Heart left ventricle (tissue), 13 donors: ENCODE measurements around the gene NETO1.

Experiments
- POLR2A ChIP-seq, 2 donors: fragments of 450-650 bp; IDR thresholded peaks; one replicate each; pipeline ENCODE4 v1.6.1; 2017; ENCODE audit warnings: antibody characterized with exemption in 2 of 2, mild to moderate bottlenecking in 2 of 2, moderate library complexity in 2 of 2
- TF ChIP-seq, protein P1 (sequence below), 12 donors: fragments of 200-600 bp; sonication (generic) in 4 of 12; IDR thresholded peaks; one replicate each; pipeline versions ENCODE4 v1.5.0 to v1.8.0; 2018 to 2022; ENCODE audit warnings: antibody characterized with exemption in 12 of 12, mild to moderate bottlenecking in 5 of 12
- donor health status: ischemic (EF 13 %, LVEDD 7.1; RV severe dilation, severe dysfunction).
- donor health status: DM: no; HTN: yes; CAD: no.
- donor health status: DM: no; HTN: no; CAD: no.
- donor health status: ischemic (EF 25% LVEDD 6.9; RV normal size, moderate dysfunction).
- donor health status: ischemic (EF 25% LVEDD 5.7; RV mildly dilated, moderate dysfunction).
- donor health status: ischemic (EF 35%, LVEDD 5.7; RV mildly dilated, moderate dysfunction).
- donor health status: nonischemic (EF 11% LVEDD 7.7; RV severe dilation, severe dysfunction).
- donor health status: DM: yes; HTN: yes; CAD: no.
- donor health status: PGD.
- donor health status: ischemic (EF 29% LVEDD 5.4; RV normal size, mild dysfunction).
- donor health status: nonischemic (EF 23%, LVEDD 6.1; RV moderate dilation, normal function).

- TF ChIP-seq, protein P1, sequence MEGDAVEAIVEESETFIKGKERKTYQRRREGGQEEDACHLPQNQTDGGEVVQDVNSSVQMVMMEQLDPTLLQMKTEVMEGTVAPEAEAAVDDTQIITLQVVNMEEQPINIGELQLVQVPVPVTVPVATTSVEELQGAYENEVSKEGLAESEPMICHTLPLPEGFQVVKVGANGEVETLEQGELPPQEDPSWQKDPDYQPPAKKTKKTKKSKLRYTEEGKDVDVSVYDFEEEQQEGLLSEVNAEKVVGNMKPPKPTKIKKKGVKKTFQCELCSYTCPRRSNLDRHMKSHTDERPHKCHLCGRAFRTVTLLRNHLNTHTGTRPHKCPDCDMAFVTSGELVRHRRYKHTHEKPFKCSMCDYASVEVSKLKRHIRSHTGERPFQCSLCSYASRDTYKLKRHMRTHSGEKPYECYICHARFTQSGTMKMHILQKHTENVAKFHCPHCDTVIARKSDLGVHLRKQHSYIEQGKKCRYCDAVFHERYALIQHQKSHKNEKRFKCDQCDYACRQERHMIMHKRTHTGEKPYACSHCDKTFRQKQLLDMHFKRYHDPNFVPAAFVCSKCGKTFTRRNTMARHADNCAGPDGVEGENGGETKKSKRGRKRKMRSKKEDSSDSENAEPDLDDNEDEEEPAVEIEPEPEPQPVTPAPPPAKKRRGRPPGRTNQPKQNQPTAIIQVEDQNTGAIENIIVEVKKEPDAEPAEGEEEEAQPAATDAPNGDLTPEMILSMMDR (IDR thresholded peaks at IDR 0.05), result no peak
- no peak for TF ChIP-seq POLR2A (IDR thresholded peaks at IDR 0.05)
Observed at GRCh38 chr18:72895548-72895947, 27.8 kb upstream of the NETO1 start.
